Measurements from ENCODE around the gene FMO5. TPM values are rescaled to one million over a fixed set of nuclear protein-coding genes. Genes with fewer than 3 reads are reported as not detected.
"Not testable (repeated sequence)": the region's sequence is repeated elsewhere in the genome, so short reads cannot be mapped to it uniquely, and the experiment has no call there.

FMO5 gene
- total RNA-seq, 1 experiment from 2014 or later, result 3.4 TPM

- no peak for DNase-seq (ENCODE audit: low read depth)
Measured at GRCh38 chr1:147208619-147209018, 16.5 kb downstream of the FMO5 start.

GRCh38 chr1:147207192-147207591, 17.9 kb downstream of the FMO5 start:
- no peak for DNase-seq (ENCODE audit: low read depth)

GRCh38 chr1:147204080-147204479, 21.1 kb downstream of the FMO5 start:
- no peak for DNase-seq (ENCODE audit: low read depth)

DNA sequence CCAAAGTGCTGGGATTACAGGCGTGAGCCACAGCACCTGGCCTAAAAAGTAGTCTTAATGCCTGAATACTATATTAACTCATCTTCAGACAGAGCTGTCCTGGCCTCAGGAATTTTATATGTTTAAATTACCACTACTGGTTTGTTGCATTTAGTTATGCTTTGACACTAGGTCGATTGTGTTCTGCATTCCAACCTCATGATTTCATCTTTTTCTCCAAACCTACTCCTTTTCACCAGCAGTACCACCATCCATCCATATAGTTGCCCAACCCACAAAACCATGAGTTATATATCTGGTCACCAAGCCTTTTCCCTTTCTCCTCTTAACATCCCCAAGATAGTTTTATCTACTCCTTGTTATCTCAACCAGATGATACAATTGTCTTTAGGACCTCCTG, 22.6 kb downstream of the FMO5 start:
- peak; percentile 21 for DNase-seq (ENCODE audit: low read depth)

GRCh38 chr1:147201786-147202185, 23.4 kb downstream of the FMO5 start:
- no peak for DNase-seq (ENCODE audit: low read depth)

GRCh38 chr1:147201276-147201675, 23.9 kb downstream of the FMO5 start:
- peak; percentile 65 for DNase-seq (ENCODE audit: low read depth)

DNA sequence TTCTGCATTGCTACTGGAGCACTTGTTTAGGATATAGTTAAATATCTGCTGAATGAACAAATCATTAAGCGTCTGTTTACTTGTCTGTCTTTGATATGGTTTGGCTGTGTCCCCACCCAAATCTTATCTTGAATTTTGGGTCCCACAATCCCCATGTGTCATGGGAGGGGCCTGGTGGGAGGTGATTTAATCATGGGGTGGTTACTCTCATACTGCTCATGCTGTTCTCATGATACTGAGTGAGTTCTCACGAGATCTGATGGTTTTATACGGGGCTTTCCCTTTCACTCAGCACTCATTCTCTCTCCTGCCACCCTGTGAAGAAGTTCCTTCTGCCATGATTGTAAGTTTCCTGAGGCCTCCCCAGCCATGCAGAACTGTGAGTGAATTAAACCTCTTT, 27.8 kb downstream of the FMO5 start:
- DNase-seq (ENCODE audit: low read depth), result not testable (repeated sequence)

DNA sequence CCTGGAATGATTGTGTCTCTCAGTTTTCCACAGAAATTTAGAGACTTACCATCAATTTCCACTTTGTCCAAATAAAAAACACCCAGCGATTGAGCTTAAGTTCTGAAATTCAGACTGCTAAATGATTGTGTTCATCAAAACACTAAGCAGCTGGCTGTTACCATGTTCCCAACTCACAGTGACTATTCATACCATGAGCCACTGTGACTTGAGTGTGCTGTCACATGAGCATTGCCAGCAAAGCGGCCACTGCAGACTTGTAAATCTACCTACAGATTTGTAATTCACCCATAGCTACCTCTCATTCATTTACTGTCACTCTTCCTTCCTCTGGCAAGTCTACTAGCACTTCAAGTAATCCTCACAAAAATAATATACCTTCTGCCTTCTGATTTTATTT, 35.6 kb downstream of the FMO5 start:
- no peak for DNase-seq (ENCODE audit: low read depth)

DNA sequence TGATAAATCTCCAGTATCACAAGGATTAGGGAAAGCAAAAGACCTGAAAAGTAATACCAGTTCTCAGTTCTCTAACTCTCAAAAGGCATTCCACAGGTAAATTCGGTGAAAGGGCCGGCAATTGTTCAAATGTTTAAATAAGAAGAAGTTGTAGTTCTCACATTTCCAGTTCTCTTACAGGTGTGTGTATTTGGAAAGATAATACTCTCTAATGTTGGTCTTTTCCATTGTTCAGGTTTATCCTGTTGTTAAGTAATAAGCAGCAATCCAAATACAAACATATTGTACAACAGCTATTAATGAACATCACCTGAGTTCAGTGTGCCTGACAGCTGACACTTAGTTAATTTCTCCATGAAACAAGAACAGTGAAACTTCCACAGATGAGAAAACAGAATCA, 39.7 kb downstream of the FMO5 start:
- no peak for DNase-seq (ENCODE audit: low read depth)

- peak; percentile 60 for DNase-seq (ENCODE audit: low read depth)
Measured at GRCh38 chr1:147177611-147178380, 47.3 kb downstream of the FMO5 start.

GRCh38 chr1:147172168-147173016, 52.7 kb downstream of the FMO5 start, which contains the start of gene PRKAB2:
Gene PRKAB2, minus strand, starts transcription at chr1:147172470. Its CDS starts 326 bp downstream, at chr1:147172144.
- peak; percentile 94 for DNase-seq (ENCODE audit: low read depth)

- DNase-seq (ENCODE audit: low read depth), result no peak
Measured at GRCh38 chr1:147171399-147172167, 53.6 kb downstream of the FMO5 start.

DNA sequence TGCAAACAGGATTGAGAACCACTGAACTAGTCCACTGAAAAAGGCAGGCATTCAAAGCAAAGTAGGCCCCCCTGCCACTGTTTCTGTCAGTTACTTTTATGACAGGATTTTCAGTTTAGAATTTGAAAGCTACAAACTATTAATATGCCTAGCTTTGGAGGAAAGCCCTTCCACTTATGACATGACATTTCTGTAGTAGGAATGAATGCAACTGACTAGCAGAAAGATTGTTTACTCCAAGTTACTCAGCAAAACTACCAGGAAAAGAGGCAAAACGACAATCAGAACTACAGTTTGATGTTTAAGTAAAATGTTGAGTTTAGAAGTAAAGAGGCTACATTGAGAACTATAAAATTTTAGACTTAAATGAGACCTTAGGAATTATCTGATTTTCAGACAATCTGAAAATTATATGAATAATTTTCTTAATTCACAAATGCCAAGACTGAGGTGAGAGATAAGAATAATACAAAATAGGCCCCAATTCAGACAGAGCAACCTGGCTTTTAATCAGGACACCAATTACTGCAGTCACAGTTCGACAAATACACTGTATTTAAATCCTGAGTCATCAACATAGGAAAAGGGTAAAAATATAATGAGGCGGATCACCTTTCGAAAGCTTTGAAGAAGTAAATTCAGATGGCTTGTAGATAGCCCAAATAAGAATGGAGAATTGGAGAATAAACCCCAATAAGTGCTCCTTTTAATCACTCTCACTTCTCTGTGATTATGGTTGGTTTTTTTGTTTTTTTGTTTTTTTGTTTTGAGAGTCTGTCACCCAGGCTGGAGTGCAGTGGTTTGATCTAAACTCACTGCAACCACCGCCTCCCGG, 55.1 kb downstream of the FMO5 start:
- DNase-seq (ENCODE audit: low read depth), result no peak

- DNase-seq (ENCODE audit: low read depth), result no peak
Measured at GRCh38 chr1:147169171-147169570, 56.0 kb downstream of the FMO5 start.

- DNase-seq (ENCODE audit: low read depth), result peak; percentile 43
Measured at GRCh38 chr1:147168626-147169058, 56.5 kb downstream of the FMO5 start.

- DNase-seq (ENCODE audit: low read depth), result peak; percentile 94
Measured at GRCh38 chr1:147167365-147167764, 57.8 kb downstream of the FMO5 start.

GRCh38 chr1:147163019-147163418, 62.1 kb downstream of the FMO5 start:
- DNase-seq (ENCODE audit: low read depth), result no peak

DNA sequence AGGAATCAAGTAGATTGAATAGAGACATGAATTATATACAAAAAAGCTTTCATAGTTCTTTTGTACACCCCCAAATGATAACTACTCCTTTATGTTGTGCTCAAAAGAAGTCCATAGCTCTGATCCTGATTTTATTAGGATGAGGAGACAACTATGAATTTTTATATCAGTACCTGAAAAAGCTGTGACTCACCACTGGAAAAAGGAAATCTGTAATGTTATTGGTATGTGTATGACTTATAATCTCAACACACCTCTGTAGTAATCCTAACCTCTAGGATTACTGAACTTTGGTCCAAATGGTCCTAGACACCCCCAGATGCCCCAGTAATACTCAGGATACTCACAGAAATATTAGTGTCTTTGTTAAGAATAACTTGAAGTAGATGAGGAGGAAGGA, 63.0 kb downstream of the FMO5 start:
- DNase-seq (ENCODE audit: low read depth), result no peak

GRCh38 chr1:147157116-147157515, 68.0 kb downstream of the FMO5 start:
- DNase-seq (ENCODE audit: low read depth), result not testable (repeated sequence)

GRCh38 chr1:147156642-147157041, 68.5 kb downstream of the FMO5 start:
- DNase-seq (ENCODE audit: low read depth), result no peak

GRCh38 chr1:147152772-147153171, 72.4 kb downstream of the FMO5 start:
- no peak for DNase-seq (ENCODE audit: low read depth)
